ENCODE measurements around the gene POLR2B. TPM values are rescaled to one million over a fixed set of nuclear protein-coding genes. Genes with fewer than 3 reads are reported as not detected.

POLR2B gene
- total RNA-seq, 1 experiment from 2014 or later = 115 TPM

GRCh38 chr4:57077550-57078343 is 99.1 kb downstream of the POLR2B start:
- no peaks in the 10 kb centered on the region for H3K27me3 Mint-ChIP-seq (ENCODE audit: insufficient read depth, unreplicated experiment)
- H3K4me1 Mint-ChIP-seq (ENCODE audit: low read depth, unreplicated experiment) = peaks cover 45% of the 10 kb centered on the region
- H3K27ac Mint-ChIP-seq (ENCODE audit: unreplicated experiment) = peak overlapping the region; percentile 82
- Histone ChIP-seq H3K9me3 (no peaks in the 10 kb centered on the region), H3K4me3 (ENCODE audit: low read depth, low read length) (no peak overlapping the region), H3K27me3 (replicated peaks; ENCODE audit: control insufficient read depth, insufficient read depth, low read length) (no peaks in the 10 kb centered on the region), H3K36me3 (ENCODE audit: control insufficient read depth, insufficient read depth, low read length) (no peaks in the 10 kb centered on the region), H3K4me1 (peaks cover 74% of the 10 kb centered on the region)
- peak overlapping the region; percentile 68 for H3K4me3 Mint-ChIP-seq (ENCODE audit: unreplicated experiment)
- H3K36me3 Mint-ChIP-seq (ENCODE audit: insufficient read depth, unreplicated experiment) = peaks cover 6% of the 10 kb centered on the region
- no peaks in the 10 kb centered on the region for H3K9me3 Mint-ChIP-seq (ENCODE audit: unreplicated experiment)
- no peak for DNase-seq
- intact Hi-C loops (cut with micrococcal nuclease; ENCODE audit: unreplicated experiment) = loop anchor here (1.0 to 2.0 kb wide), 3 partner anchors 15 to 55 kb away; no protein-coding TSS in a partner anchor
- ChIA-PET CTCF (interaction anchor here (1.2 kb wide), 1 partner anchor 86 kb away, joined by 5 read pairs; no protein-coding TSS in a partner anchor), POLR2A (interaction anchor here (0.6 kb wide), 1 partner anchor 23 kb away, joined by 3 read pairs; no protein-coding TSS in a partner anchor)
- TF ChIP-seq, protein P1, sequence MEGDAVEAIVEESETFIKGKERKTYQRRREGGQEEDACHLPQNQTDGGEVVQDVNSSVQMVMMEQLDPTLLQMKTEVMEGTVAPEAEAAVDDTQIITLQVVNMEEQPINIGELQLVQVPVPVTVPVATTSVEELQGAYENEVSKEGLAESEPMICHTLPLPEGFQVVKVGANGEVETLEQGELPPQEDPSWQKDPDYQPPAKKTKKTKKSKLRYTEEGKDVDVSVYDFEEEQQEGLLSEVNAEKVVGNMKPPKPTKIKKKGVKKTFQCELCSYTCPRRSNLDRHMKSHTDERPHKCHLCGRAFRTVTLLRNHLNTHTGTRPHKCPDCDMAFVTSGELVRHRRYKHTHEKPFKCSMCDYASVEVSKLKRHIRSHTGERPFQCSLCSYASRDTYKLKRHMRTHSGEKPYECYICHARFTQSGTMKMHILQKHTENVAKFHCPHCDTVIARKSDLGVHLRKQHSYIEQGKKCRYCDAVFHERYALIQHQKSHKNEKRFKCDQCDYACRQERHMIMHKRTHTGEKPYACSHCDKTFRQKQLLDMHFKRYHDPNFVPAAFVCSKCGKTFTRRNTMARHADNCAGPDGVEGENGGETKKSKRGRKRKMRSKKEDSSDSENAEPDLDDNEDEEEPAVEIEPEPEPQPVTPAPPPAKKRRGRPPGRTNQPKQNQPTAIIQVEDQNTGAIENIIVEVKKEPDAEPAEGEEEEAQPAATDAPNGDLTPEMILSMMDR (IDR thresholded peaks at IDR 0.05; ENCODE audit: insufficient read depth in 1 of 2, low read depth in 1 of 2, low read length in 1 of 2, severe bottlenecking in 1 of 2, unreplicated experiment in 1 of 2) = no peak
- BruUV-seq (replicated peaks) = no TSS peak

- no peaks in the 10 kb centered on the region for H3K27me3 ChIP-seq (replicated peaks; ENCODE audit: control insufficient read depth, insufficient read depth, low read length)
- Mint-ChIP-seq H3K27me3 (ENCODE audit: insufficient read depth, unreplicated experiment) (no peaks in the 10 kb centered on the region), H3K36me3 (ENCODE audit: insufficient read depth, unreplicated experiment) (peaks cover 6% of the 10 kb centered on the region), H3K27ac (ENCODE audit: unreplicated experiment) (peak overlapping the region; percentile 82), H3K9me3 (ENCODE audit: unreplicated experiment) (no peaks in the 10 kb centered on the region), H3K4me1 (ENCODE audit: low read depth, unreplicated experiment) (peaks cover 45% of the 10 kb centered on the region), H3K4me3 (ENCODE audit: unreplicated experiment) (peak overlapping the region; percentile 68)
- intact Hi-C loops (cut with micrococcal nuclease; ENCODE audit: unreplicated experiment) = loop anchor here (1.0 to 2.0 kb wide), 5 partner anchors 16 to 53 kb away; no protein-coding TSS in a partner anchor
- peak overlapping the region; percentile 24 for H3K4me3 ChIP-seq (ENCODE audit: low read depth, low read length)
- TF ChIP-seq, protein P1 (IDR thresholded peaks at IDR 0.05; ENCODE audit: insufficient read depth in 1 of 2, low read depth in 1 of 2, low read length in 1 of 2, severe bottlenecking in 1 of 2, unreplicated experiment in 1 of 2) = no peak
- DNase-seq = peak; percentile 66 to 72
- BruUV-seq (replicated peaks) = TSS peak; percentile 67
- ChIA-PET POLR2A (interaction anchor here (0.6 to 1.0 kb wide), 8 partner anchors 15 to 101 kb away, joined by 3 to 10 read pairs (median 3); partner anchors contain the start of gene NOA1), CTCF (interaction anchor here (0.9 to 1.2 kb wide), 2 partner anchors 81 to 85 kb away, joined by 3 to 5 read pairs; no protein-coding TSS in a partner anchor)
- peaks cover 74% of the 10 kb centered on the region for H3K4me1 ChIP-seq
- H3K36me3 ChIP-seq (ENCODE audit: control insufficient read depth, insufficient read depth, low read length) = no peaks in the 10 kb centered on the region
- H3K9me3 ChIP-seq = peaks cover under 1% of the 10 kb centered on the region; the same call in 1 of the 2 replicates
Observed at GRCh38 chr4:57078685-57079521, 100.2 kb downstream of the POLR2B start.

Other genes with a start within 250 kb of the POLR2B start
- gene SPINK2, start 157.2 kb upstream of the POLR2B start, total RNA-seq (2022) = not detected in 2 replicates
- gene REST, start 71.0 kb upstream of the POLR2B start, total RNA-seq (2022) = 49.3 and 56.6 TPM in 2 replicates
- gene NOA1, start 1.3 kb upstream of the POLR2B start, total RNA-seq (2022) = 24.8 and 26.3 TPM in 2 replicates
- gene IGFBP7, start 131.5 kb downstream of the POLR2B start, total RNA-seq (2022) = 37.1 and 40.4 TPM in 2 replicates

Data from Caco-2 (cell line).